Measurements from ENCODE around the gene P2RY14.

Gene P2RY14

GRCh38 chr3:151214459-151214858, 63.9 kb downstream of the P2RY14 start:
- DNase-seq (ENCODE audit: low spot score) = no peak

- no peak for DNase-seq (ENCODE audit: low spot score)
Observed at GRCh38 chr3:151213881-151214280, 64.5 kb downstream of the P2RY14 start.

GRCh38 chr3:151213151-151213550, 65.2 kb downstream of the P2RY14 start:
- no peak for DNase-seq (ENCODE audit: low spot score)

GRCh38 chr3:151210676-151211381, 67.5 kb downstream of the P2RY14 start:
- no peak for DNase-seq (ENCODE audit: low spot score)

- DNase-seq (ENCODE audit: low spot score) = no peak
Observed at GRCh38 chr3:151209654-151210053, 68.7 kb downstream of the P2RY14 start.

GRCh38 chr3:151206201-151206600, 72.1 kb downstream of the P2RY14 start:
- DNase-seq (ENCODE audit: low spot score) = no peak

- no peak for DNase-seq (ENCODE audit: low spot score)
Observed at GRCh38 chr3:151205482-151205881, 72.9 kb downstream of the P2RY14 start.

GRCh38 chr3:151204530-151205402, 73.6 kb downstream of the P2RY14 start:
- DNase-seq (ENCODE audit: low spot score) = no peak

GRCh38 chr3:151203051-151203420, 75.3 kb downstream of the P2RY14 start, which contains the start of gene GPR171:
GPR171 (minus strand) TSS chr3:151203216; CDS start chr3:151199386, 3,830 bp downstream.
- DNase-seq (ENCODE audit: low spot score) = no peak

- no peak for DNase-seq (ENCODE audit: low spot score)
Observed at GRCh38 chr3:151201051-151201730, 77.2 kb downstream of the P2RY14 start.

- DNase-seq (ENCODE audit: low spot score) = no peak
Observed at GRCh38 chr3:151200586-151200985, 77.8 kb downstream of the P2RY14 start.

GRCh38 chr3:151199554-151200438, 78.5 kb downstream of the P2RY14 start:
- DNase-seq (ENCODE audit: low spot score) = no peak

GRCh38 chr3:151198849-151199248, 79.5 kb downstream of the P2RY14 start:
- no peak for DNase-seq (ENCODE audit: low spot score)

GRCh38 chr3:151197981-151198767, 80.2 kb downstream of the P2RY14 start:
- no peak for DNase-seq (ENCODE audit: low spot score)

GRCh38 chr3:151197228-151197627, 81.1 kb downstream of the P2RY14 start:
- no peak for DNase-seq (ENCODE audit: low spot score)

- DNase-seq (ENCODE audit: low spot score) = no peak
Observed at GRCh38 chr3:151196434-151196833, 81.9 kb downstream of the P2RY14 start.

GRCh38 chr3:151195826-151196225, 82.5 kb downstream of the P2RY14 start:
- no peak for DNase-seq (ENCODE audit: low spot score)

GRCh38 chr3:151192545-151192944, 85.8 kb downstream of the P2RY14 start:
- no peak for DNase-seq (ENCODE audit: low spot score)

- no peak for DNase-seq (ENCODE audit: low spot score)
Observed at GRCh38 chr3:151191095-151191494, 87.2 kb downstream of the P2RY14 start.

GRCh38 chr3:151183265-151183671, 95.1 kb downstream of the P2RY14 start:
- DNase-seq (ENCODE audit: low spot score) = no peak

All from D341Med (cell line).